HG03565 (cell line): ENCODE measurements around the gene GLIS1.
"Not testable (repeated sequence)": the region's sequence is repeated elsewhere in the genome, so short reads cannot be mapped to it uniquely, and the experiment has no call there.

Experiments
- ATAC-seq: cut with Tn5 transposase; IDR thresholded peaks from one replicate; pipeline ENCODE4 v1.9.1; 2021; ENCODE audit warnings: mild to moderate bottlenecking, moderate library complexity; ENCODE audit not compliant: unreplicated experiment

GLIS1 gene

DNA sequence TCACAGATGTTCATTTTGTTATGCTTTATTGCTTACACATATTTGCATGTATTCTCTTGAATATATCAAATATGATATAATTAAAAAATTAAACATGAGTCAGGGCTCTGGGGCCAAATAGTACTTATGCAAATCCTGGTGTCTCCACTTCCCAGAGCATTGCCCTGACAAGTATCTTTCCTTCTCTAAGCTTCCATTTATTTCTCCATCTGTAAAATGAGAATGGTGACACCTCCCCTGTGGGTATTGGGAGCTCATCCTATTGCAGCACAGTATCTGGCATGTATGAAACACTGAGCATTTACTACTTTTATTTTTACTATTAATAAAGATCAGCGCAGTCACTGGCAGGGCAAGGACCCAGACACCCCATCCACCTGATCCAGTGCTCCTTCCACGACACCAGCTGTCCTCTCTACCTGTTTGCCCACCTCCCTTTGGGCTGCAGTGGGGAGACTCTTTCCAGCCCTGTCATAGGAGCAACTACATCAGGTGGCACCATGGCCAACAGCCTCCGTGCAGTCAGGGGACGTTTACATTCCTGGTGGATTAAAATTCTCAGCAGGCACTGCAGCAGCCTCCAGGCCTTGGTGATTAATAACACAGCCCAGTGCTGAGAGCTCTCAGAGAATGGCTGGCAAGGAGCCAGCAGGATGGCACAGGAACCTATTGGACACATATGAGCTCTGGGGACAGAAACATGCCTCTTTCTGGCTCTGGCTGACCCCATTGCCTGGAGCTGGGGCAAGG lies 166.7 kb downstream of the GLIS1 start:
- no peak for ATAC-seq

DNA sequence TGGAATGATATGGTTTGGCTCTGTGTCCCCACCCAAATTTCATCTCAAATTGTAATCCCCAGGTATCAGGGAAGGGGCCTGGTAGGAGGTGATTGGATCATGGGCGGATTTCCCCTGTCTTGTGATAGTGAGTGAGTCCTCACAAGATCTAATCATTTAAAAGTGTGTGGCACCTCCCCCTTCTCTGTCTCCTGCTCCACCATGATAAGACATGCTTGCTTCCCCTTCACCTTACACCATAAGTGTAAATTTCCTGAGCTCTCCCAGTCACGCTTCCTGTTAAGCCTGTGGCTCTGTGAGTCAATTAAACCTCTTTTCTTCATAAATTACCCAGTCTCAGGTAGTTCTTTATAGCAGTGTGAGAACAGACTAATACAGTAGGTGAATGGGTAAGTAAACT lies 170.4 kb downstream of the GLIS1 start:
- no peak for ATAC-seq

DNA sequence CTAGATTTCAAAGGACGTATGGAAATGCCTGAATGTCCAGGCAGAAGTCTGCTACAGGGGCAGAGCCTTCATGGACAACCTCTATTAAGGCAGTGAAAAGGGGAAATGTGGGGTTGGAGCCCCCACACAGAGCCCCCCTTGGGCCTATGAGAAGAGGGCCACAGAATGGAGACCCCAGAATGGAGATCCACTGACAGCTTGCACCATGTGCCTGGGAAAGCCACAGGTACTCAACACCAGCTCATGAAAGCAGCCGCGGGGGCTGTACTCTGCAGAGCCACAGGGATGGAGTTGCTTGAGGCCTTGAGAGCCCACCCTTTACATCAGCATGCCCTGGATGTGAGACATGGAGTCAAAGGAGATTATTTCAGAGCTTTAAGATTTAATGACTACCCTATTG lies 171.1 kb downstream of the GLIS1 start:
- no peak for ATAC-seq

DNA sequence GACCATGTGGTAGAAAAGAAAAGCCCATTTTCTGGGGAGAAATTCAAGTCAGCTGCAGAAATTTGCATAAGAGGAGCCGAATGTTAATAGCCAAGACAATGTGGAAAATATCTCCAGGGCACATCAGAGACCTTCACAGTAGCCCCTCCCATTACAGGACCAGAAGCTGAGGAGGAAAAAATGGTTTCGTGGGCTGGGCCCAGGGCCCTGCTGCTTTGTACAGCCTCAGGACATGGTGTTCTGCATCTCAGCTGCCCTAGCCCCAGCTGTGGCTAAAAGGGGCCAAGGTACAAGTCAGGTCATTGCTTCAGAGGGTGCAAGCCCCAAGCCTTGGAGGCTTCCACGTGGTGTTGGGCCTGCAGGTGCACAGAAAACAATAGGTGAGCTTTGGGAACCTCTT lies 171.5 kb downstream of the GLIS1 start:
- ATAC-seq: no peak

DNA sequence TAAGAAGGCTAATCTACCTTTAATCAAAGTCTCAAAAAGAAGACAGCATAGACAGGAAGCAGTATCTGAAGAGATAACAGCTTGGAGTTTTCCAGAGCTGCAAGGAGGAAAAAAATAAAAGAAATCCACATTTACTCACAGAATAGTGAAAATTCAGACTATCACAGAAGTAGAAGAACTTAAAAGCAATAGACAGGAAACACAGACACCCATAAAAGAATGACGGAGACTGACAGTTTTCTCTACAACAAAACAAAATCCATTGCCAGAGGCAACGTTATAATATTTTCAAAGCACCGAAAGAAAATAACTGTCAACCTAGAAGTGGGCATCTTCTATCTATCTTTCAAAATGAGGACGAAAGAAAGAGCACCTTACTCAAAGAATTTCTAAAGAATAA lies 175.4 kb downstream of the GLIS1 start:
- no peak for ATAC-seq

DNA sequence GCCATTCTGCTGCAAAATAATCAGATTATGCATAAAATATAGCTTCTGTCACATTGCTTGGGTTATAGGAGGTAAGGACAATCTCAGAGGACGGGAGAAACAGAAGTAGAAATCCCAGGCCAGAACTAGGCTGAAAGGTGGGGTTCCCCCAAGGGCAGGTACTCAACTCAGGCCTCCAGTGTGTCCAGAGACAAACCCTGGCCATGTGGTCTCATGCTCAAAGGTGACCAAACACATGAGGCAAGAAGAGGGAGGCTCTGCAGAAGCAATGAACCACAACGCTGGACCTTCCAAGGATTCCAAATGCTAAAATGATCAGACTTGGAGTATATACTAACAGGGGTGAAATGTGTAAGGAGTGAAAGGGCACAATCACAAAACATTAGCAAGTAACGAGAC lies 176.0 kb downstream of the GLIS1 start:
- ATAC-seq: no peak

DNA sequence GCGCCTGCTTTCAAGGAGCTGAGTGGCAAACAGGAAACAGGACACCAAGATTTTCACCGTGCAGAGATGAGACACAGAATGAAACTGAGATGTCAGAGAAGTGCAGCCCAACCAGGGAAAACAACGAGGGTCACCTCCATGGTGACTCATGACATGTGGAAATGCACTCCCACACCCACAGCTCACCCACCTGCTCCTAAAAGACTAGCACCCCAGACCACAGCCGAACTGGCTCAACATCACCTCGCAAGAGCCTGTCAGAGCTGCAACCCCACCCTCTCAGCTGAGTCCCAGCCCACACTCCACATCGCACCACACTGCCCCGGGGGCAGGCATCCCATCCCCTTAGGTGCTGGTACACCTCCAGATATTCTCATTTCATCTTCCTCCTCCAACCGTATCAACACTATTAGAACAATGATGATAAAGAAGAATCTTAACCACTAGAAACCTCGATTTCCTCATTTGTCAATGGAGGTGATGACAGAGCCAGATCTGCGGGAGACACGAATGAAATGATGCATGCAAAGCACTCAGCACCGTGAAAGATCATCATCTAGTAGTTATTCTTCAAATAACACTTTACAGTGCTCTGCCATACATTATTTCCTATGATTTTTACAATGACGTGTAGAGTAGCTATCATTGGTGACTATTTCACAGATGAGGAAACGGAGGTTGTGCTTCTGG lies 176.5 kb downstream of the GLIS1 start:
- ATAC-seq: no peak

DNA sequence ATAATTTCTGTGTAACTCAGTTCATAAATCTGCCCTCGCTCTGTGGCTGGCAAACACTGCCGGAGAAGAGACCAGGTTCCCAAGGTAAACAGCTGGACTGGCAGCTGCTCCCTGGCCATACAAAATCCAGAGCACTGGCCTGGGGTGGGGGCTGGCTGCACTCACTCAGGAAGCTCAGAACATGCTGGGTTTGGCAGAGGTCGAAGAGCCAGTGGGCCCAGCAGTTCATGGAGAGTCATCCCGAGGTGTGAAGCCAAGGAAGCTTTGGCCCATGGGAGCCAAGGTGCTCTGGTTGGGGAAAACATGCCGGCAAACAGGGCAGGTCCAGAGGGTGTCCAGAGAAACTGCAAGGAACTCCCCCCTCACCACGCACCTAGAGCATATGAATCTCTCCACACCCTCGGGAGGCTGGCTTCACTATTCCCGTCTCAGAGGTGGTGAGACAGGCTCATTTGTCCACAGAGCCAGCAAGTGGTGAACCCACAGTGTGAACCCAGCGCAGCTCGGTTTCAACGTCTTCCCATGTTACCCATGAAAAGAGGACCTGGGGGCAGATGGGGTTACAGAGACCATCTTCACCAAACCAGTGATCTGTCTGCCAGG lies 177.4 kb downstream of the GLIS1 start:
- ATAC-seq: no peak

DNA sequence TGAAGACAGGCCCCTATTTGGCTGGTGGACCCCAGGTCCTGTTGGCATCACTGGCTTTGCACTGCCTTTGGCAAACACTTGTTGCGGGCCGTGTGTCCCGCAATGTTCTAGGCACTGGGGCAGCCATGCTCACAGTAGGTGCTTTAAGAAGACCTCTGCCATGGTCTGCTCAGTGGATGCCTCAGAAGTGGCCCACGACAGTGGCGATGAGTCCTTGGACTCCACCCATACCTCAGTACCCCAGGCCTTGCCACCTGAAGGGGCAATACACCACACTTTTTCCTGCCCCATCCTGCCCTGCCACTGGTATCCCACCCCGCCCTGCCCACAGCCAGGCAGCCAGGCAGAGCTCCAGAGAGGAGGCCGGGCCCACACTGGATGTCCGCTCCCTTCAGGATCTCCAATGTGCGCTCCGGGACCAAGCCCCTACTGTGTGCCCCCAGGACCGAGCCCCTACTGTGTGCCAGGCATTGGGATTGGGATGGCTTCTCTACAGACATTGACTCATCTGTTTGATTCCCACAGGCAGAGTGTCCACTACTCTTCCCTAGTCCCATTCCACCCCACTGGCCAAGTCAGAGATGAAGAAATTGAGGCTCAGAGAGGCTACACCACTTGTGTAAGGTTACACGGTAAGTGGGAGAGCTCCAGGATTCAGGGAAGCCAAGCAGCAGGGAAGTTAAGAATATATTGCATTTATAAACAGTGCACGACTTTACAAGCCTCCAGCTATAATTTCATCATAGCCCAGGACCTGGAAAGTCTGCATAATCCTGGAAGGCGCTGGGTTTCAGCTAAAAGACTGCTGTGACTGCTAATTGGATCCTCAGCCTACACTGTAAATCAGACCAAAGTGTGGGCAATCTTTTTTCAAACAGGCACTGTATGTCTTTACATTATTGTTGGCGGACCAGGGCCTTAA lies 178.1 kb downstream of the GLIS1 start:
- no peak for ATAC-seq

DNA sequence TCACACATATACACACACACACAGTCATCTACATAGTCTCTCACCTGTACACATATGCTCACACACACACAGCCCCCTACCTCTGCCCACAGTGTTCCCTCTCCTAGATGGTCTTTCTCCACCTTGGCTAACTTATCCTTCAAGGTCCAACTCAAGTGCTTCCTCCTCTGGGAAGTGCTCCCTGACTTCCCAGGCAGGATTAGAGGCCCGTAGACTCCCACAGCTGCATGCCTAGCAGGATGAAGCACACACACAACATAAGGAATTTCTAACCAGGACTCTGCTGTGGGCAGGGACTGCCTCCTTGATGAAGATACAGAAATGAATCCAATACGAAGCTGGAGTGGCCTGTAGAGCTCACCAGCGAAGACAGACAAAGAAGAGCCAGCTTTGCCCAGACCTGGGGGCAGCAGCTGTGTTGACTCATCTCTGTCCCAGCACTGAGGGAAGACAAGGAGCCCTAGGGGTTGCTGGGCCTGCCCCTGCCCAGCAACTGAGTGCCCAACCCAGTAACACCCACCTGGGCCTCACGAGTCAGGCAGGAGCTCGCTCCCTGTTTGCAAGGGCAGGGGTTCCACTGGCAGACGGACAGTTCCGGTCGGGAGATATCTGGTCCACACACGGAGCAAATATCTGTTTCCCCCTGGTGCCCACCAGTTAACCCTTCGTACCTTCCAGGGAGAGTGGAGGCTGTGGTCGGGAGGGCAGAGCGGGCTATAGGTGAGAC lies 178.9 kb downstream of the GLIS1 start:
- ATAC-seq: no peak

DNA sequence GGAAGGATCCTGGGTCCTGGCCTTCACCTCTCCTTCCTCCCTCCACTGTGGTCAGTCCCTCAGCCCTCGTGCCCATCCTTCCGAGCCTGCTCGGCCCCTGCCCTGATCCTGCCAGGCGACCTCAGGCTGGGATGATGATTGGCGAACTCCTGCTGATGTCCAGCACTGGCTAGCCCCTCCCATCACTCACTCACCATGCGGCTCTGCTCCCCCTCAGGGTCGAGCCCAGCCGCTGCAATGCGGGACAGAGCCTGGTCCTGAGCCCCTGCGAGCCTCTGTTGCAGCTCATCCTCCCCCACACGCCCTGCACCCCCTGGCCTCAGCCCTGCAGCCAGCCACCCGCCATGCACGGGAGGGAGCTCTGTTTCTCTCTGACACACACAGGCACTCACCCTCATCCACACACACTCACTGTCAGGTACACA lies 179.6 kb downstream of the GLIS1 start:
- no peak for ATAC-seq

DNA sequence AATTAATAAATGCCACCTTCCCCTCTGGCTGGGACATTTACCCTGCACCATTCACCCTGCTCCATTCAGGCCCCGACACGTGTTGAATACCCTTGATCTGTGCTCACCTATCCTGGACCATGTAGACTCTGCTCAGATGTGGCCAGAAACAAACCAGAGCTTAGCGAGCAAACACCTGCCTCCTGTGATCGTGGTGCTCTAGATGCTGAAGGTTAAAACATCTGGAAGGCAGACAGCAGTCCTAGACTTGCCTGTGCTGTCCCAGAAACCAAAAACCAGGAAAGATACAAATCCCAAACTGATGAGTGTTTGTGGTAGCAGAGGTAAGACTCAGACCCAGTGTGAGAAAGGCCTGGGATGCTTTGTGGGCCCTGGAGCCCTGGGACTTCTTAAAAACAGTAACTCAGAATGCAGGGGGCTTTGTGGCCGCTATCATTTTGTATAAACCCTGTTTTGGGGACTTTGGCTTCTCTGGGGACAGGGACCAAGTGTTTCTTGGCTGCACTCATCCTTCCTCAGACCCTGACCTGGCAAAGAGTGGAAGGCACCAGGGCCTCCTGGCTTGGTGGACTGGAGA lies 180.1 kb downstream of the GLIS1 start:
- ATAC-seq: no peak

DNA sequence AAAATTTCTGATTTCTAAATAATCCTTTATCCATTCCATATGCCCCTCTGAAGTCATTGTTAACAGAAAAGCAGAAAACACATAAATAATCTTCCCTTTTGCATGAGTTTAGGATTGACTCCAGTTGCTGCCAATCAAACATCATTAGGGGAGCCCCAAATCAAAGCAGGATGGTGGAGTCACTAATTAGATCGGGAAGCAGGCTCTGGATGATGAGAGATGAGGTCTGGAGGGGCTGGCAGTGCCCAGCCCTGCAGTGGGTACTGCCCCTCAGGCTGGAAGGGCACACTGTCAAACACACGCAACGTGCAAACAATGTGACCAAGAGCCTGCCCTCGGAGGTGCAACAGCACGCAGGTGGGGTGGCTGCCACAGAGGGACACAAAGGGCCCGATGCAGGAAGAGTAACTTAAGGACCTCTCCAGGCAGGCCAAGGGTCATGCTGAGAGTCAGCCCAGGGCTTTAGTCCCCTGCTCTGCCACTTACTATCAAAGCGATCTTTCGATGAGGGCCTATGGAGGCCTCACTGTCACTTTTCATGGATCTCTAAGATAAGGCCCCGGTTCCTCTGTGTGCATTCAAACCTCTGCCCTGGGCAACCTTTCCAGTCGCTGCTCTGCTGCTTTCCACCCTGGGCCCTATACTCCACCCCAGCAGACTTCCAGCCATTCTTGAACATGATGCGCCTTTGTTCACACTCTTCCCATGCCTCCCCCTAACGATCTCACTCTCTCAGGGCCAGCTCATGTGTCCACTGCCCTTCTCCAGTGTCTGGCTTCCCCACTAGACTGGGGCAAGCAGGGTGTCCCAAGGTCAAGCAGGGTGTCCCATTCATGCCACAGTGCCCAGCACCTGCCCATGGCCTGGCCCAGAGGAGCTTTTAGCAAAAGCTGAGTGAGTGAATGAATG lies 180.9 kb downstream of the GLIS1 start:
- ATAC-seq: no peak

DNA sequence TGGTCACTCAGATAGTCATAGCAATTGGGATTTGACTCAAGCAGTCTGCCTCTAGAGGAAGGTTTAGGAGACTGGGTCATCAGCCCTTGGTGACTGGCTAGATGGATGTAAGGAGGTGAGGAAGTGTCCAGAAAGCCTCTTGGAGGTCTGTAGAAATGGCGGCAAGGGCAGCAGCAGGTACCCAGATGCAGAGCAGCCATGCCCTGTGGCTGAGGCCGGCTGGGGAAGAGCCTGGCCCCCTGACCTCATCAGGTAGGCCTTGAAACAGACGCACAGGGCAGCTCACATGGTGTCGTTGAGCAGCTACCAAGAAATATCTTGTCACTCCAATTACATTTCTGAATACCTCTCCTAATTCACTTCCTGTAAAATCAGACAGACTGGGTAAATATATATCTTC lies 181.6 kb downstream of the GLIS1 start:
- no peak for ATAC-seq

DNA sequence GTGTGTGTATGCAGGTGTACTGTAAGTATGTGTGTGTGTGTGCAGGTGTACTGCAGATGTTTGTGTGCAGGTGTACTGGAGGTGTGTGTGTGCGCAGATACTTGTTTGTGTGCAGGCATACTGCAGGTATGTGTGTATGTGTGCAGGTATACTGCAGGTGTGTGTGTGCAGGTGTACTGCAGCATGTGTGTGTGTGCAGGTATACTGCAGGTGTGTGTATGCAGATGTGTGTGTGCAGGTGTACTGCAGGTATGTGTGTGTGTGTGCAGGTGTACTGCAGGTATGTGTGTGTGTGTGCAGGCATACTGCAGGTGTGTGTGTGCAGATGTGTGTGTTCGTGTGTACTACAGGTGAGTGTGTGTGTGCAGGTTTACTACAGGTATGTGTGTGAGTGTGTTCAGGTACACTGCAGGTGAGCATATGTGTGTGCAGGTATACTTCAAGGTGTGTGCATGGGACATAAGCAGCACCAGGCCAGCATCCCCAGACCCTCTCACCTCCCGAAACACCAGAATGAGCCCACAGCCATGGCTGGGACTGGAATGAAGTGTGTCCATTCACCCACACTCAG lies 182.2 kb downstream of the GLIS1 start:
- ATAC-seq: no peak

DNA sequence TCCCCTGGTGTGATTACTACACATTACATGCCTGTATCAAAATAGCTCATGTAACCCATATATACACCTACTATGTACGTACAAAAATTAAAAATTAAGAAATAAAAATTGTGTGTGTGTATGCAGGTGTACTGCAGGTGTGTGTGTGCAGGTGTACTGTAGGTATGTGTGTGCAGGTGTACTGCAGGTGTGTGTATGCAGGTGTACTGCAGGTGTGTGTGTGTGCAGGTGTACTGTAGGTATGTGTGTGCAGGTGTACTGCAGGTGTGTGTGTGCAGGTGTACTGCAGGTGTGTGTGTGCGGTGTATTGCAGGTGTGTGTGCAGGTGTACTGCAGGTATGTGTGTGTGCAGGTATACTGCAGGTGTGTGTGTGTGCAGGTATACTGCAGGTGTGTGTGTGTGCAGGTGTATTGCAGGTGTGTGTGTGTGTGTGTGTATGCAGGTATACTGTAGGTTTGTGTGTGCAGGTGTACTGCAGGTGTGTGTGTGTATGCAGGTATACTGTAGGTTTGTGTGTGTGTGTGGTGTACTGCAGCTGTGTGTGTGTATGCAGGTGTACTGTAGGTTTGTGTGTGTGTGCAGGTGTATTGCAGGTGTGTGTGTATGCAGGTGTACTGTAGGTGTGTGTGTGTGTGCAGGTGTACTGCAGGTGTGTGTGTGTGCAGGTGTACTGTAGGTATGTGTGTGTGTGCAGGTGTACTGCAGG lies 183.2 kb downstream of the GLIS1 start:
- ATAC-seq: not testable (repeated sequence)

DNA sequence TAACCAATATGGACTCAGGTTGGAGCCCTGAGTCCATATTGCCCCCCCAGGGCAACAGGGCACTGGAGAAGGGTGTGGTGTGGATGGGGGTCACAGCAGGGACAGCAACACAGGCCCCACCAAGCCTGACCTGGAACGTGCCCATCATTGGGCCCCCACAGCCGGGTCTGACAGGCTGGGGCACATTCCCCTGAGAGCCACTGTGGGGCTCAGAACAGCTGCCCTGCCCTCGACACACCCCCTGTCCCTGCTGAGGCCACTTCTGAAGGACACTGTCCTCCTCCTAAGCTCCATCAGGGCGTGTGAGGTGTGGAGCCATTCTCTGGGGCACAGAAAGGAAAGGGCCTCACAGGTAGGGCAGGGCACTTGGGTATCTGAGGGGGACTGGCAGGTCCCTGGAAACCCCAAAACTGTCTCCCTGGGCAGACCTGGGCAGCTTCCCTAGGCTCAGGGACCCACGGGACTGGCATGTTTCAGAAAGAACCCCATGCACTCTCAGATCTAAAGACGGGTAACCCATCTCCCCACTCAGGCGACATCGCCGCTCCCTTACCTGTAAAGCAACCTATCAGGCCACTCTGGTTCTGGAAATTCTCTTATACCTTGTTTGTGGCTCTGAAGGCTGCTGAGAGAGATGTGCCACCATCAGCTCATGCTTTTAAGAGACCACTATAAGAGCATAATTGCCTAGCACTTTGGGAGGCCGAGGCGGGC lies 184.2 kb downstream of the GLIS1 start:
- no peak for ATAC-seq
